Measurements from ENCODE around the gene PIPOX. TPM values are rescaled to one million over a fixed set of nuclear protein-coding genes. Genes with fewer than 3 reads are reported as not detected.

PIPOX gene
- total RNA-seq, 4 donors from 2014 or later = 0.98 to 4.3 (median 1.5) TPM

- no peak for TF ChIP-seq CTCF (IDR thresholded peaks at IDR 0.05; ENCODE audit: low read depth)
Observed at GRCh38 chr17:29099527-29099926, 56.6 kb downstream of the PIPOX start.

- no peak for TF ChIP-seq CTCF (IDR thresholded peaks at IDR 0.05; ENCODE audit: low read depth)
Observed at GRCh38 chr17:29100296-29100695, 57.4 kb downstream of the PIPOX start.

GRCh38 chr17:29102046-29102445, 59.1 kb downstream of the PIPOX start:
- TF ChIP-seq CTCF (IDR thresholded peaks at IDR 0.05; ENCODE audit: low read depth) = no peak

GRCh38 chr17:29102741-29103181, 59.8 kb downstream of the PIPOX start:
- TF ChIP-seq CTCF (IDR thresholded peaks at IDR 0.05; ENCODE audit: low read depth) = no peak

- TF ChIP-seq CTCF (IDR thresholded peaks at IDR 0.05; ENCODE audit: low read depth) = no peak
Observed at GRCh38 chr17:29103341-29103740, 60.4 kb downstream of the PIPOX start.

Other genes starting within 250 kb of the PIPOX start
- gene FAM222B, start 200.4 kb upstream of the PIPOX start, total RNA-seq = 10 to 100 TPM in 2 of 4 donors, 1 to 10 TPM in 2; 6.6 to 30.0 (median 12.1) TPM
- 10 to 100 TPM; 22.7 to 34.2 (median 25.0) TPM for gene ERAL1, start 188.1 kb upstream of the PIPOX start, total RNA-seq
- 10 to 100 TPM; 48.1 to 76.1 (median 58.6) TPM for gene FLOT2, start 145.4 kb upstream of the PIPOX start, total RNA-seq
- 1 to 10 TPM; 2.1 to 3.6 (median 2.7) TPM for gene DHRS13, start 140.1 kb upstream of the PIPOX start, total RNA-seq
- 10 to 100 TPM; 22.0 to 38.1 (median 25.2) TPM for gene PHF12, start 91.6 kb upstream of the PIPOX start, total RNA-seq
- not detected for gene SEZ6, start 37.1 kb upstream of the PIPOX start, total RNA-seq
- gene MYO18A, start 137.3 kb downstream of the PIPOX start, total RNA-seq = 10 to 100 TPM; 14.5 to 72.3 (median 50.8) TPM
- gene CRYBA1, start 203.7 kb downstream of the PIPOX start, total RNA-seq = not detected